Small intestine (tissue), 7 donors: Measurements from ENCODE around the gene TANC1. TPM values are rescaled to one million over a fixed set of nuclear protein-coding genes. Genes with fewer than 3 reads are reported as not detected.

Experiments used
- DNase-seq, 2 donors: peaks; one replicate each; pipeline versions ENCODE4 v3.0.0 to v3.0.0-alpha.2; 2013
- FAIRE-seq: peaks from 2 replicates; lab custom pipeline; 2012; peaks lifted over from hg19 to GRCh38; lab: Jason Lieb, UNC
- H3K27ac ChIP-seq, 3 donors: one replicate each; pipeline ENCODE4 v1.5.1; 2013; ENCODE audit warnings: low read length in 2 of 3, mild to moderate bottlenecking in 2 of 3, control low read depth in 1 of 3, inconsistent platforms in 1 of 3, low read depth in 1 of 3, moderate library complexity in 1 of 3
- H3K27me3 ChIP-seq, 3 donors: one replicate each; pipeline ENCODE4 v1.6.1; 2013; ENCODE audit warnings: low read length in 3 of 3, inconsistent platforms in 1 of 3; ENCODE audit not compliant: control insufficient read depth in 3 of 3, insufficient read depth in 3 of 3
- H3K36me3 ChIP-seq, 3 donors: one replicate each; pipeline ENCODE4 v1.6.1; 2013; ENCODE audit warnings: low read length in 3 of 3, inconsistent platforms in 1 of 3, low read depth in 1 of 3, mild to moderate bottlenecking in 1 of 3, moderate library complexity in 1 of 3; ENCODE audit not compliant: control insufficient read depth in 3 of 3, insufficient read depth in 2 of 3
- H3K4me1 ChIP-seq, 3 donors: one replicate each; pipeline ENCODE4 v1.6.1; 2013; ENCODE audit warnings: low read length in 2 of 3, inconsistent platforms in 1 of 3, low read depth in 1 of 3, mild to moderate bottlenecking in 1 of 3, moderate library complexity in 1 of 3; ENCODE audit not compliant: control insufficient read depth in 3 of 3, insufficient read depth in 2 of 3
- H3K4me3 ChIP-seq, 3 donors: one replicate each; pipeline ENCODE4 v1.5.1; 2013; ENCODE audit warnings: low read length in 3 of 3, control low read depth in 1 of 3, inconsistent platforms in 1 of 3, low read depth in 1 of 3, mild to moderate bottlenecking in 1 of 3, moderate library complexity in 1 of 3
- H3K9me3 ChIP-seq, 2 donors: one replicate each; pipeline ENCODE4 v1.6.1; 2013; ENCODE audit warnings: low read depth in 1 of 2, low read length in 1 of 2; ENCODE audit not compliant: control insufficient read depth in 2 of 2, insufficient read depth in 1 of 2
- WGBS, 3 donors: extraction: QIAGEN DNeasy Blood & Tissue Kit; methylation state at CpG; one replicate each; pipeline ENCODE4 v1.1.7; 2013; 5-methylcytosine and 5-hydroxymethylcytosine counted together
- polyA plus RNA-seq, 4 donors: library from polyadenylated mRNA; stranded (reverse) in 3 of 4; unstranded in 1 of 4; fragments of 200-250 nt in 3 of 4; fragments of 120-200 nt in 1 of 4; gene quantifications; one replicate each; pipeline versions ENCODE4 v1.2.1 to v1.2.3, GENCODE V29; 2013
- donor health status: healthy with polysubstance abuse.
- donor health status: control.
- donor health status: control.
- donor health status: Bipolar disorder and iron deficiency.
- donor health status: healthy.

The TANC1 gene
- polyA plus RNA-seq, 4 donors, result 7.4 to 14.7 (median 8.8) TPM

DNA sequence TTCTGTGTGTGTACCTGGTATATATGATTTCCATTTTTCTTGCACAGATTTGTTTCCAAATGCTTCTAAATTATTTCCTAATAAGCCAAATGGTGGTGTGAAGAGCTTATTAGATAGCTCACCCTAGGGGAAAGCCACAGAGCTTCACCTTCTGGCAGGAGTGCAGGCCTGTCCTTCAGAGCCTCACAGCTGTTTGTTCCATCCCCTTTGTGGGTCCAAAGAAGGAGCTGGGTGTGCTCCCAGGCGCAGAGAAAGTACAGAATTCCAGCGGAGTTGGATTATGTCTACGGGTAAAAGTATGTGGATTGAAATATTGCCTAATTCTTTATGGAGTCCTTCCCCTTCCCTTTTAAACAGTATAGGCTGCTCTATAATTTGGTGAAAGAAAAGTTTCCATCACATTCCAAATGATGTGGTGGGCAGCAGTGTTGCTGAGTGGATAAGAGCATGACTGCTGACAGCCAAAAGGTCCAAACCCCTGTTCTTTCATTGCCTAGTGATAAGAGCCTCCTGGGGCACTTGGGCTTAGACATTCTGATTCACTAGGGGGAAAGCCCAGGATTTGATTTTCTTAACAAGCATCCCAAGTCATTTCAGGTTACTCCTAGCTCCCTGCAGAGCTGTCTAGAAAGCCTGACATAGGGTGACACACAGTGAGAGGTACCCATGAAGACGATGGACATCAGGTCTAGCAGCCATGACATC is 231.5 kb downstream of the TANC1 start:
- H3K27me3 ChIP-seq, result no peaks in the 10 kb centered on the region
- H3K4me3 ChIP-seq, result no peak overlapping the region
- no peak for FAIRE-seq
- H3K27ac ChIP-seq, result no peak overlapping the region
- H3K36me3 ChIP-seq, result peaks cover 0 to 38% (median 12%) of the 10 kb centered on the region in 3 donors
- no peaks in the 10 kb centered on the region for H3K4me1 ChIP-seq
- 91 to 95% (median 92%) methylated on average over 4 of the region's 4 CpGs for WGBS, 3 donors
- no peaks in the 10 kb centered on the region for H3K9me3 ChIP-seq
- no peak for DNase-seq

DNA sequence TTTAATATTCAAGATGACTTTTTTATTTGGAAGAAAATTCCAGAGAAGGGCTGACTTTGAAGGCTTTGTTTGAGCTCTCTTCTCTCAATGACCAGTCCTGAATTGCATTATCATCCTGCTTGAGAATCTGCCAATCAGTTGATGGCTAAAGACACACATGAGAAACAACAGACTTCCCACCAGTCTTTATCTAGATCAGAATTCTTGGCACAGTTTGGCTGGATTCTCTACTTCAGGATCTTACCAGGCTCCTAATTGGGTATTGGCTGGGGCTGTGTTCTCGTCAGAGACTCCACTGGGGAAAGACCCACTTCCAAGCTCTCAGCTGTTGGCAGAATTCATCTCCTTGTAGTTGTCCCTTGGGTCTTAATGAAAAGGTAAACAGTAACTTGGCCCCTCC is 232.1 kb downstream of the TANC1 start:
- H3K36me3 ChIP-seq, result peaks cover 0 to 40% (median 15%) of the 10 kb centered on the region in 3 donors

DNA sequence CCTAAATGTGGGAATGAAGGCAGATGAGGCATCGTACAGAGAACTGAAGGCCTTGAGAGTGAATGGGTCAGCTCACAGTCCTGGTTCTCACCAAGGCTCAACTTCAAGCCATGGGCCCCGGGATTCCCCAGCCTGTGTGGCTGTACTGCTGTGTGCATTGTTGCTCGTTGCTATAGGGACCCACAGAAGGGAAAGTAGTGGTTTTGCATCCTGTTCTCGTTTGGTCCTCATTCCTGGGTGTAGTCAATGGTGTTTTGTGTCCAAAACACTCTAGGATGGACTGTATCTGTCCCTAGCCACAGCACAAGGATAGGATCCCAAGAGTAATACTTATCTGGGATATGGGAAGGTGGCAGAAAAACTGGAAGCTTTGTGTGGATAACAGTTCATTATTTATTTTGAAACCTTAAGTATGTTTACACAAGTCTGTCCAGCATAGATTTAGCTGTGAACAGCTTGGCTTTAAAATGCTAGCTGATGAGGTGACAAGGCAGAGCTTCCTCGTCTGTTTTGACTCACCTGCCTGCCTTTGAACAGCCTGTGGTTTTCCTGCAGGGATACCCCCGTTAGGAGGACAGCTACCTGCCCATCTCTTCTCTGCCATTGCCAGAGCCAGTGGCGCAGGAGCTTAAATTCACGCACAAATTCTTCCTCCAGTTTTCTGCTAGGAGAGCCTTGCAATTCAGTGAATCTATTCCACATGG is 233.1 kb downstream of the TANC1 start:
- Histone ChIP-seq H3K27me3 (no peaks in the 10 kb centered on the region), H3K4me1 (no peaks in the 10 kb centered on the region), H3K9me3 (no peaks in the 10 kb centered on the region), H3K36me3 (peaks cover 0 to 37% (median 13%) of the 10 kb centered on the region in 3 donors), H3K27ac (no peak overlapping the region), H3K4me3 (no peak overlapping the region)
- 61 to 77% (median 68%) methylated on average over 8 of the region's 8 CpGs for WGBS, 3 donors
- FAIRE-seq (no peak), DNase-seq (peak in 1 of 2 donors; percentile 13)

More for the DNA sequence above, 232.1 kb downstream of the TANC1 start:
- H3K4me1 ChIP-seq, result no peaks in the 10 kb centered on the region
- no peaks in the 10 kb centered on the region for H3K27me3 ChIP-seq
- H3K27ac ChIP-seq, result no peak overlapping the region
- FAIRE-seq (no peak), DNase-seq (no peak)
- no peak overlapping the region for H3K4me3 ChIP-seq
- H3K9me3 ChIP-seq, result no peaks in the 10 kb centered on the region
- 67 to 79% (median 73%) methylated on average over 1 of the region's 1 CpG for WGBS, 3 donors

DNA sequence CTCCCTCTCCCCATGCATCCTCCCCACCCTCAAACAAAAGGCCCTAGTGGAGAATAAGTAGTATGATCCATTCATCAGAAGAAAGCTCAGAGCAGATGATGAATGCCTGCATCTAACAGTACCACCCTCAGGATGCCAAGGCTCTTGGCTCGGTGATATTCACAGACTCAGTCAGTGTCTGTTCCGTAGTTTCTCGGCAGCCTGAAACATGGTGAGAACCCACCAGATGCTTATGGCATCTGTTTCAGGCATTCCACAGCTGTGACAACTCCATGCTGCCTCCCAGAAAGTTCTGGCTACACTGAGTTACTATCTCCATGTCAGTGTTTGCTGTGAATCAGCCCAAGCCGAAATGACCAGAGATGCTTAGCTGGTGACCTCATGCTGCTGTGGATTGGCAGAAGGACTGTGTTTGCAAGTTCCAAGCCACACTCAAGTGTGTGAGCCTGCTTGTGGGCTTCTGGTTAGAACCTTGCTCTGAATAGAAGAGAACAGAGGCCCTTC is 234.2 kb downstream of the TANC1 start:
- 64 to 94% (median 72%) methylated on average over 4 of the region's 4 CpGs for WGBS, 3 donors

DNA sequence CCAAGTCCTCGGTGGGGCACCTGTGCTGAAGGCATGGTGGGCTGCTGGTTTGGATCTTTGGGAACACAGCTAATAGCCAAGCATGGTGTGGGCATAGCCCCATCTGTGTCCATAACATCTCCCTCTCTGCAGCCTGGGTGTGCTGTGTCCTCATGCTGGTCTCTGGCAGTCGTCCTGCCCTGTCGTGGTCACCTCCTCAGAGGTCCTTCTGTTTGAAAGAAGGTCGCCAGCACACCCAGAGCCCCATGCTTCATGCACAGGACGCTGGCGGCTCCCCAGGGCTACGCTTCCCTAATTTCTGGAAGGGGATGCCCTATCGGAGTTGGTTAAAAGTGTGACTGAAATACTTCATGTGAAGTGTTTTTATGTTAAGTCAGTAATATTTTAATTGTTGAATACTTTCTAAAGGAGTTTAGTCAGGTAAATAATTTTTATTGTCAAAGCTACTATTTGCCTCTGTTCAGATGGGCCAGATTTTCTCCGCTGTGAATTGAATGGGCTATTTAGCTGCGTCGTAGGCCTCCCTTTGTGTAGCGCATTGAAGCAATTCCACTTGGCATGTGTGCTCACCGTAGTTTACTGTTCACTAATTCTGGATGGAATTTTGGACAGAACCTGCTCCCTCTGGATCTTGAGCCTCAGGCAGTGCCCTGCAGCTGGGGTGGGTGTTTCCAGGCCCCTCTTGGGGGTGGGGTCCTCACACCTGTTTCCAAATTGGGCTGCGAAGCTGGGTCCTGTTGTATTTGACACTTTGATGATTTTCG is 236.1 kb downstream of the TANC1 start:
- H3K4me1 ChIP-seq, result no peaks in the 10 kb centered on the region
- H3K36me3 ChIP-seq, result peaks cover 0 to 36% (median 8%) of the 10 kb centered on the region in 3 donors
- FAIRE-seq, result no peak
- WGBS, 3 donors, result 92 to 93% (median 92%) methylated on average over 15 of the region's 15 CpGs
- no peaks in the 10 kb centered on the region for H3K27me3 ChIP-seq
- no peak for DNase-seq
- H3K9me3 ChIP-seq, result no peaks in the 10 kb centered on the region
- H3K27ac ChIP-seq, result no peak overlapping the region
- no peak overlapping the region for H3K4me3 ChIP-seq

More for the DNA sequence above, 234.2 kb downstream of the TANC1 start:
- Histone ChIP-seq H3K9me3 (no peaks in the 10 kb centered on the region), H3K27me3 (no peaks in the 10 kb centered on the region), H3K27ac (peak overlapping the region in 1 of 3 donors; percentile 4), H3K4me1 (no peaks in the 10 kb centered on the region), H3K4me3 (no peak overlapping the region), H3K36me3 (peaks cover 0 to 34% (median 12%) of the 10 kb centered on the region in 3 donors)
- DNase-seq (peak in 1 of 2 donors; percentile 25), FAIRE-seq (no peak)

DNA sequence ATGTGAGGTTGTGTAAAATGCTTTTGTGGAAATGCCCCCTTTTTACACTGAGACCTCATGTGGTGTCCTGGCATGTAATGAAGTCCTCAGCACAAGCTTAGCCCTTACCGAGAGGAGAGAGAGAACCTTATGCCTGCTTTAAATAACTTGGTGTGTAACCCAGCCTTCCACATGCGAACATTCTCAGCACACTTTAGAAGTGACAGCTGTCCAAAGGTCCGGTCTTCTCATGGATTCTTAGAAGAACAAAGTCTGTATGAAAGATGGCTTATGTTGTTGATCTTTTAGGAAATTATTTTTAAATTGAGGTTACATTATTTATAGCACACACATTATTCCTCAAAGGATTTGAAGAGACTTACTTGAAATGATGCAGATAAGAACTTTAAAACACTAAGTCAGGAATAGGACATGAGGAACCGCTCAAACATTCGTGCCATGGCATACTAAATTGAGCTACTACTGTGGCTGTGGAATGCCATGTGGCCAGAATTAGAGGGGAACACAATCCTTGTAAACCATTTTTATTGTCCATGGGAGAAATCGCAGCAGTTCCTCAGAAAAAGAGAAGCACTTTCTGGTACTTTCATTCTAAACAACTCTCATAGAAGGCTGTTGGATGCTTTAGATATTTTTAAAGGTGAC is 238.4 kb downstream of the TANC1 start:
- Histone ChIP-seq H3K36me3 (peaks cover 0 to 37% (median 3%) of the 10 kb centered on the region in 3 donors), H3K27me3 (no peaks in the 10 kb centered on the region), H3K27ac (no peak overlapping the region), H3K4me3 (no peak overlapping the region), H3K4me1 (no peaks in the 10 kb centered on the region), H3K9me3 (no peaks in the 10 kb centered on the region)
- no peak for DNase-seq
- 89 to 96% (median 91%) methylated on average over 6 of the region's 6 CpGs for WGBS, 3 donors
- no peak for FAIRE-seq

DNA sequence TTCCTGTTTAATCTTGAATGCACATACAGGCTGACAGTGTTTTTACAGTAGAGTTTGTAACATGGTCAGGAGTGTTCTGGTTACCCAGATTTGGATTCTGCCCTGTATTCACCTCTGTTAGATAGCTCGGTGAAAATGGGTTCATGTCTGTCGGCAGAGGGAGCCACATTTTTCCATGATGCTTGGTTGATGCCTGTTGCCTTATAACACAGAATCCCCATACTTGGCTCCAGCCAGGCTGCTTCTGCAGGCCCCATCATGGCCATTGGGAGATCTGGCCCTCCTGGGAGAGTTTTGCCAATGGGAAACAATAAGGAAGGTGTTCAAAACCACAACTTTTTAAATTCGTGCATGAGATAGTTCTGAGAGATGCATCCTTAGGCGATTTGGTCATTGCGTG is 240.0 kb downstream of the TANC1 start:
- DNase-seq, result no peak
- no peaks in the 10 kb centered on the region for H3K9me3 ChIP-seq
- 80 to 96% (median 95%) methylated on average over 5 of the region's 5 CpGs for whole genome bisulfite sequencing, 3 donors
- H3K27ac ChIP-seq, result no peak overlapping the region
- H3K27me3 ChIP-seq, result no peaks in the 10 kb centered on the region
- no peak overlapping the region for H3K4me3 ChIP-seq
- H3K36me3 ChIP-seq, result peaks cover 0 to 34% (median 3%) of the 10 kb centered on the region in 3 donors
- no peaks in the 10 kb centered on the region for H3K4me1 ChIP-seq
- FAIRE-seq, result no peak
